ENCODE results near the gene WWOX. TPM values are rescaled to one million over a fixed set of nuclear protein-coding genes. Genes with fewer than 3 reads are reported as not detected.

WWOX gene
- total RNA-seq, 1 experiment from 2014 or later = 15.6 TPM

DNA sequence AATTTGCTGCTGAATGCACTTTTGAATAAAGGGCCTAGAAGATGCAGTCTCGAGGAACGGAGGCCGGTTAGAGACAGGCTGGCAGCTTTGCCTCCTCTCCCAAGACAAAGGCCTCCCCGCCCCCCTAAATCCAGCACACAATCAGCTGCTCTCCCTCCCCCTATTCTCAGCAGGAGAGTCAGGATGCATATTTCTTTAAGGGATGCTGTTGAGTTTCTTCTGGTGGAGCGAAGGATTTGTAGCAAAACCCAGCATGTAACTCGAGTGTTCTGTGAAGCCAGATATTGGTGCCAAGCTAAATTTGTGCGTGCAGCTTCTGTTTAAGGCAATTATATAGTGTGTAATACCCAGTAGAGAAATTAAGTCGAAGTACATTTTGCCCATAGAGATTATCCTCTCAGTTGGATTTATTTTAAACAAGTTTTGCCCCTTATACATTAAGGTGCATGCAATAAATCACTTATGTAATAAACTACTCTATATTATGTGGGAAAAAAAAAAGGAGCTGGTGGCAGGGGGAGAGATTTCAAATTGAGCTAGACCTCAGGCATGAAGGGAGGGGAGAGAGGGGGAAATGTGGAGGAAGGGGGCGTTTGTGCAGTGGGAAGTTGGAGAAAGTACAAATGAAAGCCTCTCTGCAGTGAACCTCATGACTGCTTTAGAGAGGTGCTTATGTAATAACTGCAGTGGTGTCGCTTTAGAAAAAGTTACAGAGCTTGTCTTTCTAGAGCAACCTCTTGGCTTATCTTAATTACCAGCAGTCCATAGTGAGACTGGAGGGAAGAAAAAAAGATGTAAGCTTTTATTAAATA is 901.9 kb downstream of the WWOX start:
- Histone ChIP-seq H3K23ac (ENCODE audit: insufficient read length, low read depth, low read length) (no peak overlapping the region), H3K9me3 (ENCODE audit: control insufficient read depth, low read depth, low read length) (no peaks in the 10 kb centered on the region), H3K56ac (ENCODE audit: insufficient read length, low read depth, low read length) (no peak overlapping the region), H4K91ac (ENCODE audit: insufficient read length, low read depth, low read length) (no peak overlapping the region), H2BK20ac (ENCODE audit: low read depth, low read length, poor library complexity, severe bottlenecking) (no peak overlapping the region), H2BK120ac (ENCODE audit: low read depth, low read length, poor library complexity, severe bottlenecking) (no peak overlapping the region), H2AK5ac (ENCODE audit: insufficient read length, low read length) (no peak overlapping the region), H3T11ph (ENCODE audit: low read length) (no peak overlapping the region), H4K8ac (replicated peaks; ENCODE audit: insufficient read length, low read depth, low read length) (no peak overlapping the region), H3K27ac (ENCODE audit: insufficient read length, low read depth, low read length) (no peak overlapping the region), H3K14ac (ENCODE audit: insufficient read depth, low read length) (no peak overlapping the region), H3K79me2 (ENCODE audit: insufficient read depth, low read length) (no peaks in the 10 kb centered on the region), H2BK15ac (ENCODE audit: low read depth, low read length) (no peak overlapping the region), H3K23me2 (ENCODE audit: insufficient read length, low read depth, low read length, poor library complexity, severe bottlenecking) (peaks cover 3% of the 10 kb centered on the region), H3K9ac (ENCODE audit: extremely low read depth, insufficient read length, low read length) (no peak overlapping the region), H4K20me1 (ENCODE audit: control insufficient read depth, insufficient read depth, insufficient read length) (no peaks in the 10 kb centered on the region), H2BK5ac (ENCODE audit: insufficient read length, low read length) (no peak overlapping the region), H3K79me1 (ENCODE audit: insufficient read depth, low read depth, low read length, poor library complexity, severe bottlenecking) (no peaks in the 10 kb centered on the region), H3K4me2 (ENCODE audit: insufficient read depth, insufficient read length, low read length) (no peak overlapping the region), H3K18ac (ENCODE audit: insufficient read length, low read depth, low read length) (no peak overlapping the region), H4K5ac (ENCODE audit: insufficient read length, low read depth, low read length) (no peak overlapping the region), H2AFZ (ENCODE audit: low read length) (no peak overlapping the region), H3K27me3 (ENCODE audit: insufficient read depth, low read length) (no peaks in the 10 kb centered on the region; the same call in 1 of the 2 replicates), H3K4me1 (ENCODE audit: insufficient read depth, low read length) (no peaks in the 10 kb centered on the region; the same call in 1 of the 2 replicates), H2BK12ac (ENCODE audit: insufficient read length, low read depth, low read length) (no peak overlapping the region), H3K4ac (ENCODE audit: low read depth, low read length) (no peak overlapping the region)
- TF ChIP-seq, protein P1, sequence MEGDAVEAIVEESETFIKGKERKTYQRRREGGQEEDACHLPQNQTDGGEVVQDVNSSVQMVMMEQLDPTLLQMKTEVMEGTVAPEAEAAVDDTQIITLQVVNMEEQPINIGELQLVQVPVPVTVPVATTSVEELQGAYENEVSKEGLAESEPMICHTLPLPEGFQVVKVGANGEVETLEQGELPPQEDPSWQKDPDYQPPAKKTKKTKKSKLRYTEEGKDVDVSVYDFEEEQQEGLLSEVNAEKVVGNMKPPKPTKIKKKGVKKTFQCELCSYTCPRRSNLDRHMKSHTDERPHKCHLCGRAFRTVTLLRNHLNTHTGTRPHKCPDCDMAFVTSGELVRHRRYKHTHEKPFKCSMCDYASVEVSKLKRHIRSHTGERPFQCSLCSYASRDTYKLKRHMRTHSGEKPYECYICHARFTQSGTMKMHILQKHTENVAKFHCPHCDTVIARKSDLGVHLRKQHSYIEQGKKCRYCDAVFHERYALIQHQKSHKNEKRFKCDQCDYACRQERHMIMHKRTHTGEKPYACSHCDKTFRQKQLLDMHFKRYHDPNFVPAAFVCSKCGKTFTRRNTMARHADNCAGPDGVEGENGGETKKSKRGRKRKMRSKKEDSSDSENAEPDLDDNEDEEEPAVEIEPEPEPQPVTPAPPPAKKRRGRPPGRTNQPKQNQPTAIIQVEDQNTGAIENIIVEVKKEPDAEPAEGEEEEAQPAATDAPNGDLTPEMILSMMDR (conservative IDR thresholded peaks at IDR 0.05) = no peak
- H3K4me1 Mint-ChIP-seq = peaks cover 15 to 22% of the 10 kb centered on the region in 2 experiments
- peaks cover 0 to 3% of the 10 kb centered on the region in 2 experiments; a peak in 1 of 5 replicates for H3K9me3 Mint-ChIP-seq
- peak overlapping the region in 1 of 2 experiments; percentile 46; a peak in 3 of 5 replicates for H3K4me3 Mint-ChIP-seq
- no peak for DNase-seq
- H3K36me3 Mint-ChIP-seq (ENCODE audit: insufficient read depth in 1 of 3, low read depth in 3 of 3) = peaks cover 0 to 5% (median 2%) of the 10 kb centered on the region in 3 experiments; a peak in 2 of 7 replicates
- peaks cover 21% of the 10 kb centered on the region for H3K27me3 Mint-ChIP-seq (ENCODE audit: low read depth)
- WGBS (ENCODE audit: extremely low coverage, insufficient read length, low lambda C conversion rate) = no CpG with 5 or more reads among the region's 10 CpGs
- H3K27ac Mint-ChIP-seq = no peak overlapping the region
